Neuron (in vitro differentiated cells): Measurements from ENCODE around the gene SMIM10.
A peak's percentile ranks its signal among the peaks of the same experiment; 100 is the strongest.
"Not testable (repeated sequence)": the region's sequence is repeated elsewhere in the genome, so short reads cannot be mapped to it uniquely, and the experiment has no call there.

Source experiments
- H2AFZ ChIP-seq: one replicate; pipeline ENCODE4 v1.6.1; 2013; ENCODE audit warnings: low read depth, mild to moderate bottlenecking, inconsistent platforms, low read length, moderate library complexity
- H3K27me3 ChIP-seq: one replicate; pipeline ENCODE4 v1.6.1; 2013; ENCODE audit warnings: low read length; ENCODE audit not compliant: insufficient read depth
- H3K36me3 ChIP-seq: one replicate; pipeline ENCODE4 v1.6.1; 2013; ENCODE audit warnings: low read length; ENCODE audit not compliant: insufficient read depth
- H3K4me1 ChIP-seq: one replicate; pipeline ENCODE4 v1.6.1; 2013; ENCODE audit warnings: low read length; ENCODE audit not compliant: insufficient read depth
- H3K4me3 ChIP-seq: 2 replicates; pipeline ENCODE4 v1.5.1; 2013; ENCODE audit warnings: mild to moderate bottlenecking, low read length, moderate library complexity
- H3K9me3 ChIP-seq: one replicate; pipeline ENCODE4 v1.6.1; 2013; ENCODE audit warnings: low read length

The SMIM10 gene

GRCh38 chrX:134990475-134990800 lies 353 bp upstream of the SMIM10 start:
- Histone ChIP-seq H3K4me1 (no peaks in the 10 kb centered on the region), H3K4me3 (no peak overlapping the region), H3K9me3 (no peaks in the 10 kb centered on the region), H2AFZ (no peak overlapping the region), H3K27me3 (peaks cover 8% of the 10 kb centered on the region), H3K36me3 (no peaks in the 10 kb centered on the region)

GRCh38 chrX:134997646-134998045 lies 6.9 kb downstream of the SMIM10 start:
- Histone ChIP-seq H3K9me3 (no peaks in the 10 kb centered on the region), H2AFZ (no peak overlapping the region), H3K36me3 (no peaks in the 10 kb centered on the region), H3K27me3 (peaks cover 9% of the 10 kb centered on the region), H3K4me1 (no peaks in the 10 kb centered on the region), H3K4me3 (no peak overlapping the region)

GRCh38 chrX:134998246-134998645 lies 7.5 kb downstream of the SMIM10 start:
- H3K4me3 ChIP-seq = no peak overlapping the region
- no peaks in the 10 kb centered on the region for H3K36me3 ChIP-seq
- H3K4me1 ChIP-seq = no peaks in the 10 kb centered on the region
- H2AFZ ChIP-seq = no peak overlapping the region
- H3K9me3 ChIP-seq = no peaks in the 10 kb centered on the region
- H3K27me3 ChIP-seq = peaks cover 9% of the 10 kb centered on the region

- no peak overlapping the region for H3K4me3 ChIP-seq
- H2AFZ ChIP-seq = no peak overlapping the region
- H3K27me3 ChIP-seq = peaks cover 9% of the 10 kb centered on the region
- no peaks in the 10 kb centered on the region for H3K36me3 ChIP-seq
- no peaks in the 10 kb centered on the region for H3K9me3 ChIP-seq
- peaks cover 1% of the 10 kb centered on the region for H3K4me1 ChIP-seq
Measured at GRCh38 chrX:134999469-134999868, 8.7 kb downstream of the SMIM10 start.

GRCh38 chrX:135000516-135000915 lies 9.7 kb downstream of the SMIM10 start:
- H3K9me3 ChIP-seq = no peaks in the 10 kb centered on the region
- H3K4me3 ChIP-seq = no peak overlapping the region
- no peaks in the 10 kb centered on the region for H3K36me3 ChIP-seq
- peaks cover 3% of the 10 kb centered on the region for H3K4me1 ChIP-seq
- no peak overlapping the region for H2AFZ ChIP-seq
- peaks cover 9% of the 10 kb centered on the region for H3K27me3 ChIP-seq

GRCh38 chrX:135003876-135004623 lies 13.3 kb downstream of the SMIM10 start:
- Histone ChIP-seq H3K4me1 (peaks cover 3% of the 10 kb centered on the region), H3K4me3 (peak overlapping the region; percentile 70), H3K36me3 (no peaks in the 10 kb centered on the region), H3K27me3 (no peaks in the 10 kb centered on the region), H2AFZ (peak overlapping the region; percentile 18), H3K9me3 (no peaks in the 10 kb centered on the region)

- H3K4me1 ChIP-seq = peaks cover 3% of the 10 kb centered on the region
- no peaks in the 10 kb centered on the region for H3K27me3 ChIP-seq
- no peaks in the 10 kb centered on the region for H3K36me3 ChIP-seq
- no peak overlapping the region for H2AFZ ChIP-seq
- H3K4me3 ChIP-seq = no peak overlapping the region
- H3K9me3 ChIP-seq = no peaks in the 10 kb centered on the region
Measured at GRCh38 chrX:135006187-135006586, 15.4 kb downstream of the SMIM10 start.

GRCh38 chrX:135009057-135009610 lies 18.3 kb downstream of the SMIM10 start:
- Histone ChIP-seq H3K36me3 (no peaks in the 10 kb centered on the region), H2AFZ (no peak overlapping the region), H3K4me3 (no peak overlapping the region), H3K27me3 (no peaks in the 10 kb centered on the region), H3K4me1 (peaks cover 3% of the 10 kb centered on the region), H3K9me3 (no peaks in the 10 kb centered on the region)

GRCh38 chrX:135009838-135010237 lies 19.0 kb downstream of the SMIM10 start:
- Histone ChIP-seq H3K9me3 (no peaks in the 10 kb centered on the region), H3K4me3 (no peak overlapping the region), H3K4me1 (no peaks in the 10 kb centered on the region), H3K27me3 (no peaks in the 10 kb centered on the region), H2AFZ (no peak overlapping the region), H3K36me3 (no peaks in the 10 kb centered on the region)

- no peak overlapping the region for H3K4me3 ChIP-seq
- no peaks in the 10 kb centered on the region for H3K4me1 ChIP-seq
- H3K9me3 ChIP-seq = no peaks in the 10 kb centered on the region
- H3K27me3 ChIP-seq = no peaks in the 10 kb centered on the region
- H3K36me3 ChIP-seq = no peaks in the 10 kb centered on the region
- H2AFZ ChIP-seq = no peak overlapping the region
Measured at GRCh38 chrX:135010921-135011320, 20.1 kb downstream of the SMIM10 start.

GRCh38 chrX:135015523-135016245 lies 24.9 kb downstream of the SMIM10 start:
- no peak overlapping the region for H2AFZ ChIP-seq
- no peaks in the 10 kb centered on the region for H3K27me3 ChIP-seq
- no peaks in the 10 kb centered on the region for H3K9me3 ChIP-seq
- H3K4me3 ChIP-seq = no peak overlapping the region
- peaks cover 8% of the 10 kb centered on the region for H3K4me1 ChIP-seq
- H3K36me3 ChIP-seq = no peaks in the 10 kb centered on the region

GRCh38 chrX:135019890-135020289 lies 29.1 kb downstream of the SMIM10 start:
- H3K36me3 ChIP-seq, H3K9me3 ChIP-seq, H3K4me3 ChIP-seq, H2AFZ ChIP-seq, H3K27me3 ChIP-seq: not testable (repeated sequence)
- H3K4me1 ChIP-seq = peaks cover 11% of the 10 kb centered on the region

GRCh38 chrX:135023791-135024190 lies 33.0 kb downstream of the SMIM10 start:
- H3K36me3 ChIP-seq, H3K4me1 ChIP-seq, H2AFZ ChIP-seq, H3K27me3 ChIP-seq, H3K4me3 ChIP-seq, H3K9me3 ChIP-seq: not testable (repeated sequence)
